ENCODE results near the gene DOC2B.

The DOC2B gene

GRCh38 chr17:160336-160735 is 21.1 kb downstream of the DOC2B start:
- H3K4me1 ChIP-seq (ENCODE audit: control insufficient read depth, insufficient read depth, low read length): no peaks in the 10 kb centered on the region
- H3K9me3 ChIP-seq (ENCODE audit: control insufficient read depth in 2 of 2, low read length in 2 of 2): no peaks in the 10 kb centered on the region
- no peak overlapping the region for H3K9ac ChIP-seq (ENCODE audit: low read length in 2 of 2)
- H3K27ac ChIP-seq (ENCODE audit: low read length): no peak overlapping the region
- no peaks in the 10 kb centered on the region for H3K36me3 ChIP-seq (ENCODE audit: control insufficient read depth in 2 of 2, insufficient read depth in 2 of 2, low read length in 2 of 2)
- no peaks in the 10 kb centered on the region for H3K27me3 ChIP-seq (ENCODE audit: control insufficient read depth in 1 of 2, insufficient read depth in 2 of 2, low read length in 2 of 2)
- H3K4me3 ChIP-seq (ENCODE audit: low read length in 2 of 2): no peak overlapping the region

DNA sequence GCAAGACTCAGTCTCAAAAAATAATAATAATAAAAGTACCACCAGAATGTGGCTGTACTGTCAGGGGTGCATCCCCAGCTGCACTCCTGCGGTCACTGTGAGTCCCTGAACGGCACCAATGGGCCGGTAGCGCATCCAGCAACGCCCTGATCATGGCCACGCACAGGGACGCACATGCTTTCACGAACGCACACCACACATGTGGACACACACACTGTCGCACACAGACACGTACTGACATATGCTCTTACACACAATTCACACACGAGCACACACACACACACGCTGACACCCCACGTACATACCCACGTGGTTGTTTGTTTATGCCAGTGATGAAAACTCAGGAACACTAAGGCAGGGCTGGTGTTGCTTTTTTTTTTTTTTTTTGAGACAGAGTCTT is 21.8 kb downstream of the DOC2B start:
- no peaks in the 10 kb centered on the region for H3K36me3 ChIP-seq (ENCODE audit: control insufficient read depth in 2 of 2, insufficient read depth in 2 of 2, low read length in 2 of 2)
- H3K4me1 ChIP-seq (ENCODE audit: control insufficient read depth, insufficient read depth, low read length): no peaks in the 10 kb centered on the region
- H3K27ac ChIP-seq (ENCODE audit: low read length): no peak overlapping the region
- H3K9ac ChIP-seq (ENCODE audit: low read length in 2 of 2): no peak overlapping the region
- no peaks in the 10 kb centered on the region for H3K9me3 ChIP-seq (ENCODE audit: control insufficient read depth in 2 of 2, low read length in 2 of 2)
- no peaks in the 10 kb centered on the region for H3K27me3 ChIP-seq (ENCODE audit: control insufficient read depth in 1 of 2, insufficient read depth in 2 of 2, low read length in 2 of 2)
- H3K4me3 ChIP-seq (ENCODE audit: low read length in 2 of 2): no peak overlapping the region

GRCh38 chr17:158379-158778 is 23.1 kb downstream of the DOC2B start:
- H3K27ac ChIP-seq (ENCODE audit: low read length): no peak overlapping the region

GRCh38 chr17:157901-158300 is 23.5 kb downstream of the DOC2B start:
- Histone ChIP-seq H3K4me3 (ENCODE audit: low read length in 2 of 2) (no peak overlapping the region), H3K9me3 (ENCODE audit: control insufficient read depth in 2 of 2, low read length in 2 of 2) (no peaks in the 10 kb centered on the region), H3K36me3 (ENCODE audit: control insufficient read depth in 2 of 2, insufficient read depth in 2 of 2, low read length in 2 of 2) (no peaks in the 10 kb centered on the region), H3K27me3 (ENCODE audit: control insufficient read depth in 1 of 2, insufficient read depth in 2 of 2, low read length in 2 of 2) (no peaks in the 10 kb centered on the region), H3K9ac (ENCODE audit: low read length in 2 of 2) (no peak overlapping the region), H3K27ac (ENCODE audit: low read length) (no peak overlapping the region), H3K4me1 (ENCODE audit: control insufficient read depth, insufficient read depth, low read length) (no peaks in the 10 kb centered on the region)

More at GRCh38 chr17:158379-158778, 23.1 kb downstream of the DOC2B start:
- Histone ChIP-seq H3K27me3 (ENCODE audit: control insufficient read depth in 1 of 2, insufficient read depth in 2 of 2, low read length in 2 of 2) (no peaks in the 10 kb centered on the region), H3K4me3 (ENCODE audit: low read length in 2 of 2) (no peak overlapping the region), H3K36me3 (ENCODE audit: control insufficient read depth in 2 of 2, insufficient read depth in 2 of 2, low read length in 2 of 2) (no peaks in the 10 kb centered on the region), H3K9me3 (ENCODE audit: control insufficient read depth in 2 of 2, low read length in 2 of 2) (no peaks in the 10 kb centered on the region), H3K9ac (ENCODE audit: low read length in 2 of 2) (no peak overlapping the region), H3K4me1 (ENCODE audit: control insufficient read depth, insufficient read depth, low read length) (no peaks in the 10 kb centered on the region)

- H3K4me1 ChIP-seq (ENCODE audit: control insufficient read depth, insufficient read depth, low read length): no peaks in the 10 kb centered on the region
- no peak overlapping the region for H3K27ac ChIP-seq (ENCODE audit: low read length)
- no peaks in the 10 kb centered on the region for H3K27me3 ChIP-seq (ENCODE audit: control insufficient read depth in 1 of 2, insufficient read depth in 2 of 2, low read length in 2 of 2)
- no peak overlapping the region for H3K9ac ChIP-seq (ENCODE audit: low read length in 2 of 2)
- no peaks in the 10 kb centered on the region for H3K9me3 ChIP-seq (ENCODE audit: control insufficient read depth in 2 of 2, low read length in 2 of 2)
- H3K4me3 ChIP-seq (ENCODE audit: low read length in 2 of 2): no peak overlapping the region
- H3K36me3 ChIP-seq (ENCODE audit: control insufficient read depth in 2 of 2, insufficient read depth in 2 of 2, low read length in 2 of 2): no peaks in the 10 kb centered on the region
Measured at GRCh38 chr17:156946-157345, 24.5 kb downstream of the DOC2B start.

GRCh38 chr17:156094-156621 is 25.3 kb downstream of the DOC2B start:
- H3K27me3 ChIP-seq (ENCODE audit: control insufficient read depth in 1 of 2, insufficient read depth in 2 of 2, low read length in 2 of 2): no peaks in the 10 kb centered on the region
- no peaks in the 10 kb centered on the region for H3K4me1 ChIP-seq (ENCODE audit: control insufficient read depth, insufficient read depth, low read length)
- no peaks in the 10 kb centered on the region for H3K9me3 ChIP-seq (ENCODE audit: control insufficient read depth in 2 of 2, low read length in 2 of 2)
- H3K27ac ChIP-seq (ENCODE audit: low read length): no peak overlapping the region
- H3K36me3 ChIP-seq (ENCODE audit: control insufficient read depth in 2 of 2, insufficient read depth in 2 of 2, low read length in 2 of 2): no peaks in the 10 kb centered on the region
- no peak overlapping the region for H3K9ac ChIP-seq (ENCODE audit: low read length in 2 of 2)
- no peak overlapping the region for H3K4me3 ChIP-seq (ENCODE audit: low read length in 2 of 2)

GRCh38 chr17:155576-155975 is 25.9 kb downstream of the DOC2B start:
- H3K4me3 ChIP-seq (ENCODE audit: low read length in 2 of 2): no peak overlapping the region
- H3K9me3 ChIP-seq (ENCODE audit: control insufficient read depth in 2 of 2, low read length in 2 of 2): no peaks in the 10 kb centered on the region
- no peak overlapping the region for H3K9ac ChIP-seq (ENCODE audit: low read length in 2 of 2)
- no peaks in the 10 kb centered on the region for H3K27me3 ChIP-seq (ENCODE audit: control insufficient read depth in 1 of 2, insufficient read depth in 2 of 2, low read length in 2 of 2)
- H3K4me1 ChIP-seq (ENCODE audit: control insufficient read depth, insufficient read depth, low read length): no peaks in the 10 kb centered on the region
- H3K36me3 ChIP-seq (ENCODE audit: control insufficient read depth in 2 of 2, insufficient read depth in 2 of 2, low read length in 2 of 2): no peaks in the 10 kb centered on the region
- no peak overlapping the region for H3K27ac ChIP-seq (ENCODE audit: low read length)

DNA sequence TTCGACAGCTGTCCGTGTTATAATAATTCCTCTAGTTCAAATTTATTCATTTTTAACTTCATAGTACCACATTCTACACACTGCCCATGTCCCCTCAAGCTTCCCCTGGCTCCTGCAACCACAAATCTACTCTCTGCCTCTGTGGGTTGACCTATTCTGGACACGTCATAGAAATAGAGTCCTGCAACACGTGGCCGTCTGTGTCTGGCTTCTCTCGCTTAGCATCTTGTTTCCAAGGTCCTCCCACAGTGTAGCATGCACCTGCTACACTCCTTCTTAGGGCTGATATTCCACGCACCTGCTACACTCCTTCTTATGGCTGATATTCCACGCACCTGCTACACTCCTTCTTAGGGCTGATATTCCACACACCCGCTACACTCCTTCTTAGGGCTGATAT is 27.6 kb downstream of the DOC2B start:
- Histone ChIP-seq H3K4me1 (ENCODE audit: control insufficient read depth, insufficient read depth, low read length) (no peaks in the 10 kb centered on the region), H3K27ac (ENCODE audit: low read length) (no peak overlapping the region), H3K36me3 (ENCODE audit: control insufficient read depth in 2 of 2, insufficient read depth in 2 of 2, low read length in 2 of 2) (no peaks in the 10 kb centered on the region), H3K27me3 (ENCODE audit: control insufficient read depth in 1 of 2, insufficient read depth in 2 of 2, low read length in 2 of 2) (no peaks in the 10 kb centered on the region), H3K9me3 (ENCODE audit: control insufficient read depth in 2 of 2, low read length in 2 of 2) (no peaks in the 10 kb centered on the region), H3K4me3 (ENCODE audit: low read length in 2 of 2) (no peak overlapping the region), H3K9ac (ENCODE audit: low read length in 2 of 2) (no peak overlapping the region)

- H3K4me1 ChIP-seq (ENCODE audit: control insufficient read depth, insufficient read depth, low read length): no peaks in the 10 kb centered on the region
- no peaks in the 10 kb centered on the region for H3K36me3 ChIP-seq (ENCODE audit: control insufficient read depth in 2 of 2, insufficient read depth in 2 of 2, low read length in 2 of 2)
- no peak overlapping the region for H3K9ac ChIP-seq (ENCODE audit: low read length in 2 of 2)
Measured at GRCh38 chr17:152860-153420, 28.5 kb downstream of the DOC2B start.

DNA sequence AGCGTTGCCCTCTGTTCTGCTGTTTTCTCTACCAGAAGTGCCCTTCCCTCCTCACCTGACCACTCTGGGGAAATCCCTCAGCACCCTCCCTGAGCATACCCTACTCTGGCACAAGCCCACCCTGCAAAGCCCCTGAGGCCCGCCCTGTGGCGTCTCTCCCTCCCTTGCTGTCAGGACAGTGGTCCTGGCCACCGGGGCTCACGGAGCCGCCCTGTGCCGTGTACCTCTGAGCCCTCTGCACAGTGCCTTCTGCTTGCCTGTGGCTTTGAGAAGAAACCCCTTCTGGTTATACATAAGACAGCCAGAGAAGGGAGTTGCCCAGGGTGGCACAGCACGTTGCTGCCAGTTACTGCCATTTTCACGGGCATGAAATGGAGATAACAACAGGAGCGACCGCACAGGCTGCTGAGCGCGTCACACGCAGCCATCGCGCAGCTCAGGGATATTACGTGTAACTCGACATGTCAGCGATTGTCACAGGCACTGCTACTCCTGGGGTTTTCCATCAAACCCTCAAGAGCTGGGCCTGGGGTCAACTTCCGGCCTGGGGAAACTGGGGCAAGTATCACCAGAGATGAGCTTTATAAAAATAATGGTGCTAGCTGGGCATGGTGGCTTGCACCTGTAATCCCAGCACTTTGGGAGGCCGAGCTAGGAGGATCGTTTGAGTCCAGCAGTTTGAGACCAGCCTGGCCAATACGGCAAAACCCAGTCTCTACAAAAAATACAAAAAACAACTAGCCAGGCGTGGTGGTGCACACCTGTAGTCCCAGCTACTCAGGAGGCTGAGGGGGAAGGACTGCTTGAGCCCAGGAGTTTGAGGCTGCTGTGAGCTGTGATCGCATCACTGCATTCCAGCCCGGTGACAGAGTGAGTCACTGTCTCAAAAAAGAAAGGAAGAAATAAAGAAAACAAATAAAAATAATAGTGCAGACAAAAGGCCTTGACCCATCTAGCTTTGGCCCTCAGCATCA is 29.3 kb downstream of the DOC2B start:
- H3K27ac ChIP-seq (ENCODE audit: low read length): no peak overlapping the region

More at GRCh38 chr17:152860-153420, 28.5 kb downstream of the DOC2B start:
- Histone ChIP-seq H3K27me3 (ENCODE audit: control insufficient read depth in 1 of 2, insufficient read depth in 2 of 2, low read length in 2 of 2) (no peaks in the 10 kb centered on the region), H3K4me3 (ENCODE audit: low read length in 2 of 2) (no peak overlapping the region), H3K27ac (ENCODE audit: low read length) (no peak overlapping the region), H3K9me3 (ENCODE audit: control insufficient read depth in 2 of 2, low read length in 2 of 2) (no peaks in the 10 kb centered on the region)

DNA sequence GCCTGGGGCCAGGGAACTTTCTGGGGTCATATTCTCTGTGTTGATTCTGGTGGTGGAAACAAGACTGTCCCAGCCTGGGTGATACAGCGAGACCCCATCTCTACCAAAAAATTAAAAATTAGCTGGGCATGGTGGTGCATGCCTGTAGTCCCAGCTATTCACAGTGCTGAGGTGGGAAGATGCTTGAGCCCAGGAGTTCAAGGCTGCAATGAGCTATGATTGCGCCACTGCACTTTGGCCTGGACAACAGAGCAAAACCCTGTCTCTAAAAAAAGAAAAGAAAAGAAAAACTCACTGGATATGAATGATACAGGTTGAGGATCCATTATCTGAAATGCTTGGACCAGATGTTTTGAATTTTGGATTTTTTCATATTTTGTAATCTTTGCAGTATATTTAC is 30.4 kb downstream of the DOC2B start:
- no peak overlapping the region for H3K9ac ChIP-seq (ENCODE audit: low read length in 2 of 2)
- no peaks in the 10 kb centered on the region for H3K36me3 ChIP-seq (ENCODE audit: control insufficient read depth in 2 of 2, insufficient read depth in 2 of 2, low read length in 2 of 2)
- no peak overlapping the region for H3K27ac ChIP-seq (ENCODE audit: low read length)
- no peaks in the 10 kb centered on the region for H3K27me3 ChIP-seq (ENCODE audit: control insufficient read depth in 1 of 2, insufficient read depth in 2 of 2, low read length in 2 of 2)
- no peak overlapping the region for H3K4me3 ChIP-seq (ENCODE audit: low read length in 2 of 2)
- no peaks in the 10 kb centered on the region for H3K9me3 ChIP-seq (ENCODE audit: control insufficient read depth in 2 of 2, low read length in 2 of 2)
- H3K4me1 ChIP-seq (ENCODE audit: control insufficient read depth, insufficient read depth, low read length): no peaks in the 10 kb centered on the region

More for the DNA sequence above, 29.3 kb downstream of the DOC2B start:
- H3K27me3 ChIP-seq (ENCODE audit: control insufficient read depth in 1 of 2, insufficient read depth in 2 of 2, low read length in 2 of 2): no peaks in the 10 kb centered on the region
- no peaks in the 10 kb centered on the region for H3K36me3 ChIP-seq (ENCODE audit: control insufficient read depth in 2 of 2, insufficient read depth in 2 of 2, low read length in 2 of 2)
- no peak overlapping the region for H3K4me3 ChIP-seq (ENCODE audit: low read length in 2 of 2)
- no peaks in the 10 kb centered on the region for H3K4me1 ChIP-seq (ENCODE audit: control insufficient read depth, insufficient read depth, low read length)
- no peaks in the 10 kb centered on the region for H3K9me3 ChIP-seq (ENCODE audit: control insufficient read depth in 2 of 2, low read length in 2 of 2)
- H3K9ac ChIP-seq (ENCODE audit: low read length in 2 of 2): no peak overlapping the region
